ENCODE results near the gene TRAPPC14.
"Not testable (repeated sequence)": the region's sequence is repeated elsewhere in the genome, so short reads cannot be mapped to it uniquely, and the experiment has no call there.

TRAPPC14 gene

GRCh38 chr7:100158229-100159098, at the start of gene TRAPPC14:
TSS of gene TRAPPC14 (minus strand) at chr7:100158723. CDS start at chr7:100158499, 224 bp downstream.
- DNase-seq (ENCODE audit: low read depth in 3 of 3), result peak; percentile 88 to 96 (median 91)

- DNase-seq (ENCODE audit: low read depth in 3 of 3), result no peak
Observed at GRCh38 chr7:100204454-100204853, 45.9 kb upstream of the TRAPPC14 start.

GRCh38 chr7:100200693-100201092, 42.2 kb upstream of the TRAPPC14 start:
- no peak for DNase-seq (ENCODE audit: low read depth in 3 of 3)

GRCh38 chr7:100198266-100198665, 39.7 kb upstream of the TRAPPC14 start:
- no peak for DNase-seq (ENCODE audit: low read depth in 3 of 3)

GRCh38 chr7:100195901-100196322, 37.4 kb upstream of the TRAPPC14 start:
- not testable (repeated sequence) for DNase-seq (ENCODE audit: low read depth in 3 of 3)

- no peak for DNase-seq (ENCODE audit: low read depth in 3 of 3)
Observed at GRCh38 chr7:100195222-100195621, 36.7 kb upstream of the TRAPPC14 start.

- no peak for DNase-seq (ENCODE audit: low read depth in 3 of 3)
Observed at GRCh38 chr7:100192969-100193368, 34.4 kb upstream of the TRAPPC14 start.

GRCh38 chr7:100192281-100192862, 33.8 kb upstream of the TRAPPC14 start:
- DNase-seq (ENCODE audit: low read depth in 3 of 3), result not testable (repeated sequence)

GRCh38 chr7:100191775-100192174, 33.3 kb upstream of the TRAPPC14 start:
- no peak for DNase-seq (ENCODE audit: low read depth in 3 of 3)

GRCh38 chr7:100190048-100190711, 31.7 kb upstream of the TRAPPC14 start:
- no peak for DNase-seq (ENCODE audit: low read depth in 3 of 3)

- no peak for DNase-seq (ENCODE audit: low read depth in 3 of 3)
Observed at GRCh38 chr7:100189061-100189460, 30.5 kb upstream of the TRAPPC14 start.

GRCh38 chr7:100185726-100186125, 27.2 kb upstream of the TRAPPC14 start:
- no peak for DNase-seq (ENCODE audit: low read depth in 3 of 3)

- not testable (repeated sequence) for DNase-seq (ENCODE audit: low read depth in 3 of 3)
Observed at GRCh38 chr7:100183090-100183489, 24.6 kb upstream of the TRAPPC14 start.

GRCh38 chr7:100182616-100183015, 24.1 kb upstream of the TRAPPC14 start:
- DNase-seq (ENCODE audit: low read depth in 3 of 3), result not testable (repeated sequence)

GRCh38 chr7:100180084-100180483, 21.6 kb upstream of the TRAPPC14 start:
- DNase-seq (ENCODE audit: low read depth in 3 of 3), result not testable (repeated sequence)

- peak; percentile 94 to 99 (median 97) for DNase-seq (ENCODE audit: low read depth in 3 of 3)
Observed at GRCh38 chr7:100177045-100178001, 18.8 kb upstream of the TRAPPC14 start, which contains the start of the genes GPC2 and STAG3. TSS of gene GPC2 (minus strand) at chr7:100177381. CDS start at chr7:100177199, 182 bp downstream. TSS of gene STAG3 (plus strand) at chr7:100177918. CDS start at chr7:100180557, 2,639 bp downstream.

GRCh38 chr7:100176096-100177044, 17.8 kb upstream of the TRAPPC14 start:
- no peak for DNase-seq (ENCODE audit: low read depth in 3 of 3)

- no peak for DNase-seq (ENCODE audit: low read depth in 3 of 3)
Observed at GRCh38 chr7:100175296-100175935, 16.9 kb upstream of the TRAPPC14 start.

GRCh38 chr7:100174582-100174981, 16.1 kb upstream of the TRAPPC14 start:
- DNase-seq (ENCODE audit: low read depth in 3 of 3), result no peak

Measured in stimulated activated CD4-positive, alpha-beta T cell treated with anti-CD3 and anti-CD28 coated beads, TNF-alpha, amount 100 ng/mL, for 24 hours (primary cell).